Fibroblast of the aortic adventitia (primary cell): Measurements from ENCODE around the gene DENND4B. TPM values are rescaled to one million over a fixed set of nuclear protein-coding genes. Genes with fewer than 3 reads are reported as not detected.

Source experiments
- DNase-seq: peaks from one replicate; pipeline ENCODE4 v3.0.0-alpha.2; 2010; ENCODE audit warnings: low read depth
- H3K4me3 ChIP-seq: 2 replicates; pipeline ENCODE4 v1.5.1; 2011; ENCODE audit warnings: low read depth, mild to moderate bottlenecking, control low read depth, low read length, moderate library complexity
- total RNA-seq: library from RNA; depleted of rRNA; stranded (reverse); fragments of >200 nt; gene quantifications from 2 replicates; pipeline ENCODE4 v1.2.3, GENCODE V29; 2012; ENCODE audit warnings: low replicate concordance
- TF ChIP-seq, protein P1 (sequence below): IDR thresholded peaks from 2 replicates; pipeline ENCODE4 v1.5.1; 2011; ENCODE audit warnings: mild to moderate bottlenecking, low read length, control low read depth, inconsistent platforms; ENCODE audit not compliant: insufficient read depth

The DENND4B gene
- total RNA-seq, 1 donor: 23.2 TPM

DNA sequence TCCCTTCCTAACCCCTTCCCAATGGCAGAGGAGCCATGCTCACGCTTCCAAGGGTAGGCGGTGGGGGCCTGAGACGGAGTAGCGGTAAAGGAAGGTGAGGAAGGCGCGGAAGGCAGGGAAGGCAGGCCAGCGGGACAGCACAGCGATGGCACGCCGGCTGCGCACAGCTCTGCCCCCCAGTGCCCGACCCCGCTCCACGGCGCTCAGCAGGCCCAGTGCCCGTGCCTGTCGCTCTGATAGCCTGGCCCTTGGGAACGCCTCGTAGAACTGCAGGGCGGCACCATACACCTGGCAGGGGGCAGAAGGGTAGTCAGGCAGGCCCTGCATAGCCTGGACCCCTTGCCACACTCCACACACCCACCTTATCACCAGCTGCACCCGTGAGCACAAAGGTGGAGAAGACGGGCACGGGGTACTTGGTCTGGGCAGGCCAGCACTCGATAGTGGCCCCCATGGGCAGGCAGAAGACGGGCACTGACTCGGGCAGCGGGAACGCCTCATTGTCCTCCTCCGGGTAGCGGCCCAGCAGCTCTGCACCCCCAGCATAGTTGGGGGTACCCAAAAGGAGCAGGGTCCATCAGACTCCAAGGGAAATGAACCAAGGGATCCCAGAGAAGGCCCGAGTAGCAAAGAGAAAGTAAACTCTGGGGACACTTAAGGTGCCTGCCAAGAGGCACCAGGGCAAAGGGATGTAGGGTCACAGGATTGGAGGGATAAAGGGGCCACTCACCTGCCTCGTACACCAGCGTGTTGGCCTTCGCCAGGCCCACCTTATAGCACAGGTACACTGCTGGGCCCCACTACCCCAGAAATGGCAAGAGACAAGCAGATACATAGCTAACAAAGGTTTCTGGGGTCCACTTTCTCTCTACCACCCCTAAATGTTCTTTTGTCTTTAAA is 4.4 kb downstream of the DENND4B start:
- TF ChIP-seq, protein P1, sequence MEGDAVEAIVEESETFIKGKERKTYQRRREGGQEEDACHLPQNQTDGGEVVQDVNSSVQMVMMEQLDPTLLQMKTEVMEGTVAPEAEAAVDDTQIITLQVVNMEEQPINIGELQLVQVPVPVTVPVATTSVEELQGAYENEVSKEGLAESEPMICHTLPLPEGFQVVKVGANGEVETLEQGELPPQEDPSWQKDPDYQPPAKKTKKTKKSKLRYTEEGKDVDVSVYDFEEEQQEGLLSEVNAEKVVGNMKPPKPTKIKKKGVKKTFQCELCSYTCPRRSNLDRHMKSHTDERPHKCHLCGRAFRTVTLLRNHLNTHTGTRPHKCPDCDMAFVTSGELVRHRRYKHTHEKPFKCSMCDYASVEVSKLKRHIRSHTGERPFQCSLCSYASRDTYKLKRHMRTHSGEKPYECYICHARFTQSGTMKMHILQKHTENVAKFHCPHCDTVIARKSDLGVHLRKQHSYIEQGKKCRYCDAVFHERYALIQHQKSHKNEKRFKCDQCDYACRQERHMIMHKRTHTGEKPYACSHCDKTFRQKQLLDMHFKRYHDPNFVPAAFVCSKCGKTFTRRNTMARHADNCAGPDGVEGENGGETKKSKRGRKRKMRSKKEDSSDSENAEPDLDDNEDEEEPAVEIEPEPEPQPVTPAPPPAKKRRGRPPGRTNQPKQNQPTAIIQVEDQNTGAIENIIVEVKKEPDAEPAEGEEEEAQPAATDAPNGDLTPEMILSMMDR: no peak
- no peak for DNase-seq
- no peak overlapping the region for H3K4me3 ChIP-seq

DNA sequence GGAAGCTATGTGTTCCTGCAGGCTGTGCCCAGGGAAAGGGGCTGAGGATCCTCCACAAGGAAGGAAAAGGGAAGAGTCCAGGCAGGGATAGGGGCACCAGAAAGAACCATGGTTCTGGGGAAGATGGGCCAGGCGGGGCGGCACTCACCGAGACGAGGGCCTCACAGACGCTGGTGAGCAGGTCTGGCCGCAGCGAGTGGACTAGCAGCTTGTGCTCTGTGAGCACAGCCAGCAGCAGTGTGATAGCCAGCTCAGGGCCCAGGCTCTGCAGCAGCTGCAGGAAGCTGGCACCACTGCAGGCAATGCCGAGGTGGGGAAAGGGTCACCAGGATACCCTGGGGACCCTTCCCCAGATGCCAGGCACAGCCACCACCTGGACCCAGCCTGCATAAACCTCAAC is 5.8 kb downstream of the DENND4B start:
- H3K4me3 ChIP-seq: no peak overlapping the region
- DNase-seq: no peak
- TF ChIP-seq, protein P1: no peak

DNA sequence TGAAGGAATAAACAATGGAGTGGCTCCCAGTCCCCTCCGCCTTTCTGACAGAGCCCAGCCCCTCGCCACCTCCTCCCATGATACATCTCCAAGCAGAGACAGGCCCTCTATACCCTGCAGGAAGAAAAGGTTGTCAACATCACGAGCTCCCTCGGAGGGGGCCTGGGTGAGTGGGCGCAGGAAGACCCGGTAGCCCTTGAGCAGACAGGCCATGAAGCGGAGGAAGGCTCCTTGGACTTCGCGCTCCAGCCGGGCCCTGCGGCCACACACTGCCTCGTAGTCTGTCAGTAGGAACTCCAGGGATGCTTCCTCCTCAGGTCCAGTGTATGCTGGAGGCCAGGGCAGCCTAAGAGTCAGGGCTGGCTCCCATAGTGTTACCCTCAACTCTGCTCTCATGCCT is 7.0 kb downstream of the DENND4B start:
- TF ChIP-seq, protein P1: no peak
- no peak overlapping the region for H3K4me3 ChIP-seq
- DNase-seq: no peak

DNA sequence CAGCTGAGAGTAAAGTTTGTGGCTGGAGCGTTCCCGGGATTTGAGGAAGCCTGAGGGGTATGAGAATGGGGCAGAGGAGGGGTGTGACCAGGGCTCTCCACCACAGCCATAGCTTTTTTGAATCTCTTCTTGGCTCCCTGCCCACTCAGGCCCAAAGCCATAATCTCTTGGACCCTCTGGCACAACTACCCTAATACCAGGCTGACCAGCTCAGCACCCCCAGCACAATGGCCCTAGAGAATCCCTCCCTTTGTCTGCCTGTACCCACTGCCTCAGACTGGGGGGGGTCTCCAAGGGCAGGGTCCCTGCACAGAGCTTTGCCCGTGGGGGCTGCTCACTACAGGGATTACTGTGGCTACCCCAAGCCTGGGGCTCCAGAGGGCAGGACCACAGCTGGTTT is 7.5 kb downstream of the DENND4B start:
- TF ChIP-seq, protein P1: no peak
- DNase-seq: no peak
- H3K4me3 ChIP-seq: no peak overlapping the region

DNA sequence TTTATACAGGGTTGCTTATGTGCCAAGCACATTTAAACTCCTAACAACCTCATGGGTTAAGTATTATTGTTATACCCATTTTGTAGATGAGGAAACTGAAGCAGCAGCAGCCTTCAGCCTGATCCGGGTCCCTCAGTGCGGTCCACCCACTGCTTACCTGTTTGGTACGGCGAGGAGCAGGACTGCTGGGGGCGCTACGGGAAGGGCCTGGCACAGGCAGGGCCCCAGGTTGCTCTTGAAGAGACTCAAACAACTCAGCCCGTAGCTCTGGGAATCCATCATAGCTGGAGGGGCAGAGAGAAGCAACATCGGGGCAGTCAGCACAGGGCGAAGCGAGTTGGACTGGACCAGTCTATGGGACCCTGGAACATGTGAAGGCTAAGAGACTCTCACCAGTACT is 9.2 kb downstream of the DENND4B start:
- TF ChIP-seq, protein P1: no peak
- no peak for DNase-seq
- H3K4me3 ChIP-seq: no peak overlapping the region

DNA sequence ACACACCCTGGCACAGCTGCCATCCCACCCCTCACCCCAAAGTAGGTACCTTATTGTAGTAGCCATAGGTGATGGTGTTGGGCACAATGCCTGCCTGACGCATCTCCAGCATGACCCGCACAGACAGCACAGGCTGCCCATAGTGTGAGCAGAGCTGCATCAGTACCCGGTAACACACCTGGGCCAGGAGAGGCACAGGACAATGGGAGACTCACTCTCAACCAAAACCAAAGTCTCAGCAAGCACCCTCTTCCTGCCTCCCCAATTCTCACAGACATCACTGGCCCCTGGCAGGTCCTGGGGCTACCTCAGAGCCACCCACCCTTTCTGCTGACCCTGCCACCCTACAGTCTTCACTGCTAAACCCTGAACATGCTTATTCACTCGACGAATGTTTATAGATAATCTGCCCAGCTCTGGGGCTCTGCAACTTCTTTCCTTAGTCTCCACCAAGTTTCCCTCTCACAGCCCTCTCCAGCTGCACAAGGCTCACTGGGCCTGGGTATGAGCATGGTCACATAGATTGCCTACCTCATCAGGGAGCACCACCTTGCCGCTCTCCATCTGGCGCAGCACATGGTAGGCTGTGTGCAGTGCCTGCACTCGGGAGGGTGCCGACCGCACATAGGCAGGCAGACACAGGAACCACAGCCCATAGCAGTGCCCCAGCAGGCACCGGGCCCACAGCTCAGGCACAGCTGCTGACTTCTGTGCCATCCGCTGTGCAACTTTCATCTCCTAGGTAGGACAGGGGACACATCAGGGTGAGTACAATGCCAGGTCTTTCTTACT is 10.3 kb downstream of the DENND4B start:
- H3K4me3 ChIP-seq: no peak overlapping the region
- no peak for DNase-seq
- TF ChIP-seq, protein P1: no peak
